Measurements from ENCODE around the gene CLTCL1. TPM values are rescaled to one million over a fixed set of nuclear protein-coding genes. Genes with fewer than 3 reads are reported as not detected.
A peak's percentile ranks its signal among the peaks of the same experiment; 100 is the strongest.

The CLTCL1 gene
- total RNA-seq, 1 experiment from 2014 or later = 11.9 TPM

DNA sequence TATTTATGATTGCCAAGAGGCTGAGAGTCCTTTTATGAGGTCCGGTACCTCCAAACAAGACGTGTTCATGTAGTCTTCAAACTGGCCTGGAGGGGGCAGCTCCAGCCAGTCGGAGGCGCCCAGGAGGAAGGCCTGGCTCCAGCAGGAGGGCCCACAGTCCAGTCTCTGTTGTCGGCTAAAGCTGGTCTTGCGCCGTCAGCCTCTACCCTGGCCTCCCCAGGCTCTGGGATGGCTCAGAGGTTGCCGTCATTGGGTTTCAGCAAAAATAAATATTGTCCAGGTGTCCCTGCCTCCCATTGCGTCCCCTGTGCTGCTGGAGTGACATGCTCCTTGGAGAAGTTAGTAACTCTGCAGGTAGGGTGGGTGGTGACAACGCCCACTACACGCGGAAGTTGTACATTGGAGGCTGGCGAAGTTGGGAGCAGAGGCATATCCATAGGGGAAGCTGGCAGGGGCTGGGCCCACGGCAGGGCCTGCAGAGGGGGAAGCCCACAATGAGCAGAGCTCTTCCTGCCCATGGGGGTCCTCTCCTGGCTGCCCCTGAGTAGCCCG lies 111.9 kb downstream of the CLTCL1 start:
- DNase-seq (ENCODE audit: low read depth, low spot score) (peak; percentile 43), ATAC-seq (peak; percentile 67)
- H3K4me1 ChIP-seq (ENCODE audit: control insufficient read depth, insufficient read depth, low read length) = peaks cover 27% of the 10 kb centered on the region
- intact Hi-C loops (cut with micrococcal nuclease; ENCODE audit: unreplicated experiment) (no loop called here), in situ Hi-C loops (cut with HindIII; ENCODE audit: low pct_unique_long_range_greater_than_20kb, low sequenced_read_pairs) (no loop called here)
- BruUV-seq (replicated peaks) = no TSS peak
- no peaks in the 10 kb centered on the region for H3K27me3 ChIP-seq (ENCODE audit: control insufficient read depth, insufficient read depth, low read length)
- TF ChIP-seq, protein P1, sequence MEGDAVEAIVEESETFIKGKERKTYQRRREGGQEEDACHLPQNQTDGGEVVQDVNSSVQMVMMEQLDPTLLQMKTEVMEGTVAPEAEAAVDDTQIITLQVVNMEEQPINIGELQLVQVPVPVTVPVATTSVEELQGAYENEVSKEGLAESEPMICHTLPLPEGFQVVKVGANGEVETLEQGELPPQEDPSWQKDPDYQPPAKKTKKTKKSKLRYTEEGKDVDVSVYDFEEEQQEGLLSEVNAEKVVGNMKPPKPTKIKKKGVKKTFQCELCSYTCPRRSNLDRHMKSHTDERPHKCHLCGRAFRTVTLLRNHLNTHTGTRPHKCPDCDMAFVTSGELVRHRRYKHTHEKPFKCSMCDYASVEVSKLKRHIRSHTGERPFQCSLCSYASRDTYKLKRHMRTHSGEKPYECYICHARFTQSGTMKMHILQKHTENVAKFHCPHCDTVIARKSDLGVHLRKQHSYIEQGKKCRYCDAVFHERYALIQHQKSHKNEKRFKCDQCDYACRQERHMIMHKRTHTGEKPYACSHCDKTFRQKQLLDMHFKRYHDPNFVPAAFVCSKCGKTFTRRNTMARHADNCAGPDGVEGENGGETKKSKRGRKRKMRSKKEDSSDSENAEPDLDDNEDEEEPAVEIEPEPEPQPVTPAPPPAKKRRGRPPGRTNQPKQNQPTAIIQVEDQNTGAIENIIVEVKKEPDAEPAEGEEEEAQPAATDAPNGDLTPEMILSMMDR (IDR thresholded peaks at IDR 0.05) = peak; percentile 84
- TF ChIP-seq SIN3A (IDR thresholded peaks at IDR 0.05; ENCODE audit: borderline replicate concordance, insufficient read depth, low read depth, low read length) = no peak
- ChIA-PET POLR2A (interaction anchor here (0.6 kb wide), 1 partner anchor 156 kb away, joined by 7 read pairs; no protein-coding TSS in a partner anchor), CTCF (interaction anchor here (0.6 kb wide), 3 partner anchors 44 to 375 kb away, joined by 3 to 14 read pairs (median 7); no protein-coding TSS in a partner anchor)
- H3K27ac ChIP-seq (ENCODE audit: low read length) = peak overlapping the region; percentile 81
- no peaks in the 10 kb centered on the region; the same call in 1 of the 2 replicates for H3K36me3 ChIP-seq (ENCODE audit: control insufficient read depth, insufficient read depth, low read length)
- H3K4me3 ChIP-seq (ENCODE audit: low read depth in 2 of 2, low read length in 2 of 2) = peak overlapping the region; percentile 66 to 70
- H3K9me3 ChIP-seq (ENCODE audit: control insufficient read depth, insufficient read depth, low read depth, low read length) = no peaks in the 10 kb centered on the region

DNA sequence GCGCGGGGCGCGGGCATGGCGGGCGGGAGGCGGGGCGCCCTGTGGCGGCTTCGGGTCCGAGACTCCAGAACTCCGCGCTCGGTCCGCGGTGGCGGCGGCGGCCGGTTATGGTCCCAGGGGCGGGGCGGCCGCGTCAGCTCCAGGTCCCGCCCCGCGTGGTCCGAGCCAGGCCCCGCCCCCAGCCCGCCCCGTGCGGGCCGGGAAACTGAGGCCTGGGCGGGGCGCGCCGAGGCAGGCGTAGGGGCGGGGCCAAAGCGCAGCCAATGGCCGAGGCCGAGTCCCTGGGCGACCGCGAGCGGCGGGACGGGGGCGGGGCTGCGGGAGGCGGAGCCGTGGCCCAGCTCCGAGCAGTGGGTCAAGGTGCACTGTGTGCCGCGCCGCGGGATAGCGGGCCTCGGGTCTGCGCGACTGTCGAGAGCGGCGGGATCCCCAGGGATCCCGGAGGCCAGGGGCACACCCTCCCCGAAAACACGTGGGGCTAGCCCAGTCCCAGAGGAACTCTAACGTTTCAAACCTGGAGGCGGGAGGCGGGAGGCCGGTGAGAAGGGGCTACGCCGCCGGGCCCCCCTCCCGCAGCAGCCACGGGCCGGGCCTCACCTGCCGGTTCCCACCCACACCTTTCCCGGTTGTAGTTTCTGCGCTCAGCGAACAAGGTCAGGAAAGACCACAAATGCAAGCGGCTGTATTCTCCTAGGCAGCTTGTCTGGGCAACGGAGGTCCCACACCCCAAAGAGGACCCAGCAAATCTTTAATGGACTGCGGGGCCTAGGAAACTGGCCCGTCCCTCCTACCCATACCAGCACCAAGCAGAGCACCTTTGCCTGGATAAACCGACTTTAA lies 112.6 kb downstream of the CLTCL1 start, which contains the start of gene SLC25A1:
Gene SLC25A1, minus strand, starts transcription at position 80 of the 840 bp plus-strand sequence. Its CDS starts 63 bp downstream, at position 17.
- H3K9me3 ChIP-seq (ENCODE audit: control insufficient read depth, insufficient read depth, low read depth, low read length) = no peaks in the 10 kb centered on the region
- peaks cover 34% of the 10 kb centered on the region for H3K4me1 ChIP-seq (ENCODE audit: control insufficient read depth, insufficient read depth, low read length)
- BruUV-seq (replicated peaks) = no TSS peak
- in situ Hi-C loops (cut with HindIII; ENCODE audit: low pct_unique_long_range_greater_than_20kb, low sequenced_read_pairs) (no loop called here), intact Hi-C loops (cut with micrococcal nuclease; ENCODE audit: unreplicated experiment) (no loop called here)
- H3K36me3 ChIP-seq (ENCODE audit: control insufficient read depth, insufficient read depth, low read length) = no peaks in the 10 kb centered on the region; the same call in 1 of the 2 replicates
- peak; percentile 82 for ATAC-seq
- CTCF ChIA-PET = interaction anchor here (0.5 to 0.8 kb wide), 6 partner anchors 43 to 376 kb away, joined by 3 to 14 read pairs (median 4); no protein-coding TSS in a partner anchor
- peak within 1 kb of the TSS; percentile 66 to 70 for H3K4me3 ChIP-seq (ENCODE audit: low read depth in 2 of 2, low read length in 2 of 2)
- POLR2A ChIA-PET = interaction anchor here (0.6 to 0.7 kb wide), 2 partner anchors 155 to 412 kb away, joined by 5 to 7 read pairs; no protein-coding TSS in a partner anchor
- TF ChIP-seq SIN3A (IDR thresholded peaks at IDR 0.05; ENCODE audit: borderline replicate concordance, insufficient read depth, low read depth, low read length) (no peak), POLR2AphosphoS5 (IDR thresholded peaks at IDR 0.05; ENCODE audit: low read depth, low read length) (peak; percentile 41)
- TF ChIP-seq, protein P1 (IDR thresholded peaks at IDR 0.05) = no peak
- TF ChIP-seq, protein P2, sequence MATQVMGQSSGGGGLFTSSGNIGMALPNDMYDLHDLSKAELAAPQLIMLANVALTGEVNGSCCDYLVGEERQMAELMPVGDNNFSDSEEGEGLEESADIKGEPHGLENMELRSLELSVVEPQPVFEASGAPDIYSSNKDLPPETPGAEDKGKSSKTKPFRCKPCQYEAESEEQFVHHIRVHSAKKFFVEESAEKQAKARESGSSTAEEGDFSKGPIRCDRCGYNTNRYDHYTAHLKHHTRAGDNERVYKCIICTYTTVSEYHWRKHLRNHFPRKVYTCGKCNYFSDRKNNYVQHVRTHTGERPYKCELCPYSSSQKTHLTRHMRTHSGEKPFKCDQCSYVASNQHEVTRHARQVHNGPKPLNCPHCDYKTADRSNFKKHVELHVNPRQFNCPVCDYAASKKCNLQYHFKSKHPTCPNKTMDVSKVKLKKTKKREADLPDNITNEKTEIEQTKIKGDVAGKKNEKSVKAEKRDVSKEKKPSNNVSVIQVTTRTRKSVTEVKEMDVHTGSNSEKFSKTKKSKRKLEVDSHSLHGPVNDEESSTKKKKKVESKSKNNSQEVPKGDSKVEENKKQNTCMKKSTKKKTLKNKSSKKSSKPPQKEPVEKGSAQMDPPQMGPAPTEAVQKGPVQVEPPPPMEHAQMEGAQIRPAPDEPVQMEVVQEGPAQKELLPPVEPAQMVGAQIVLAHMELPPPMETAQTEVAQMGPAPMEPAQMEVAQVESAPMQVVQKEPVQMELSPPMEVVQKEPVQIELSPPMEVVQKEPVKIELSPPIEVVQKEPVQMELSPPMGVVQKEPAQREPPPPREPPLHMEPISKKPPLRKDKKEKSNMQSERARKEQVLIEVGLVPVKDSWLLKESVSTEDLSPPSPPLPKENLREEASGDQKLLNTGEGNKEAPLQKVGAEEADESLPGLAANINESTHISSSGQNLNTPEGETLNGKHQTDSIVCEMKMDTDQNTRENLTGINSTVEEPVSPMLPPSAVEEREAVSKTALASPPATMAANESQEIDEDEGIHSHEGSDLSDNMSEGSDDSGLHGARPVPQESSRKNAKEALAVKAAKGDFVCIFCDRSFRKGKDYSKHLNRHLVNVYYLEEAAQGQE (IDR thresholded peaks at IDR 0.05; ENCODE audit: insufficient read depth in 1 of 2, low read depth in 2 of 2, low read length in 1 of 2) = no peak
- peak within 1 kb of the TSS; percentile 81 for H3K27ac ChIP-seq (ENCODE audit: low read length)
- no peaks in the 10 kb centered on the region for H3K27me3 ChIP-seq (ENCODE audit: control insufficient read depth, insufficient read depth, low read length)
- no peak for DNase-seq (ENCODE audit: low read depth, low spot score)
